Suprapubic skin (tissue), 4 donors: ENCODE data around the gene MSI1.

Experiments
- EP300 ChIP-seq: sonication (generic); formaldehyde crosslinking; IDR thresholded peaks from one replicate; pipeline ENCODE4 v1.6.1; 2017; ENCODE audit warnings: antibody characterized with exemption
- POLR2A ChIP-seq, 2 donors: fragments of 450-650 bp; IDR thresholded peaks; one replicate each; pipeline ENCODE4 v1.6.1; 2017; ENCODE audit warnings: antibody characterized with exemption in 2 of 2, mild to moderate bottlenecking in 2 of 2, moderate library complexity in 2 of 2
- POLR2AphosphoS5 ChIP-seq, 3 donors: sonication (generic); formaldehyde crosslinking; IDR thresholded peaks; one replicate each; pipeline ENCODE4 v1.6.1; 2017; ENCODE audit warnings: antibody characterized with exemption in 3 of 3

DNA sequence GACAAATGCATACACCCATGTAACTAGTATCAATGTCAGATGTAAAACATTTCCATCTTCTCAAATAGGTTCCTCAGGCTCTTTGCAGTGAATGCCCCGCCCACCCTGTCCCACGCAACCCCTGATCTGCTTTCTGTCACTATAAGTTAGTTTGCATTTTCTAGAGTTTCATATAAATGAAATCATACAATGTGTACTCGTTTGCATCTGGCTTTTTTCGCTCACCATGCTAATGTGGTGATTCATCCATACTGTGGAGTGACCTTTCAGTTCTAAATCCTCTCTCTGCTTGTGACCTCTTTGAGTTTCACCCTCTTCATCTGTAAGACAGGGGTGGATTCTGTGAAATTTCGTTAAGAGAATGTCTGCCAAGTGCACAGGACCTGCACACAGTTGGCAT is 30.6 kb upstream of the MSI1 start:
- TF ChIP-seq EP300, result no peak
- no peak for TF ChIP-seq POLR2AphosphoS5 (IDR thresholded peaks at IDR 0.05)
- no peak for TF ChIP-seq POLR2A (IDR thresholded peaks at IDR 0.05)
